ENCODE measurements around the gene GCFC2.
"Not testable (repeated sequence)": the region's sequence is repeated elsewhere in the genome, so short reads cannot be mapped to it uniquely, and the experiment has no call there.

GCFC2 gene

DNA sequence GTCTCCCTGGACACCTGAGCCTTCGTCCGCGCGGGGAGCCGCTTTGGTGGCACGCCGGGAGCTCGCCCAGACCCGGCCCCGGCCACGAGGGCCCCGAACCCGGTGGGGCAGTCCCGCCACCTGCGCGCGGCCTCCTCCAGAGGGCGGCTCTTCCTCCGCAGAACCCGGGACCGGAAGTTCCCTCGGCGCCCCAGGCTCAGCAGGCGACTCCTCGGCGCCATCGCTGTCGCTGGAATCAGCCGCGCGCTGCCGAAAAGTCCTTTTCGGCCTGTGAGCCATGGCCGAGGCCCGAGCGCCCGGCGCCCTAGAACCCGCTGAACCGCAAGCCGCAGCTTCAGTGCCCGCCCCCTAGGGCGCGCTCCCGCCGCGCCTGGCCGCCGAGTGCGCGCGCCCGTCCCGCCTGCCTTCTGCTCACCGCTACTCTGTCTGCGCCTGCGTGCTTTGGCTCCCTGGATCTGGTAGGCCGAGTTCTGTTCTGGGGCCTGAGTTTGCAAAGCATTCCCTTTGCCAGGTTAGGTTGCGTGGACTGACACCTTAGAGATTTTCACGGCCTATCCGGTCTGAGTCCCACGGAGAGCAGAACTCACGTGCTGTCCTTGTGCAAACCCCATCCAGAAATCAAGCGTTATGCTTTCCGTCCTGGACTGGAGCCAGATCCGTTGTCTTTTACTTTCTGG is at the start of gene GCFC2:
GCFC2 (minus strand) TSS at position 339 of the 677 bp plus-strand sequence; CDS start at position 279, 60 bp downstream.
- peak; percentile 43 to 67 for DNase-seq (ENCODE audit: low read depth in 2 of 2, low spot score in 1 of 2)

DNA sequence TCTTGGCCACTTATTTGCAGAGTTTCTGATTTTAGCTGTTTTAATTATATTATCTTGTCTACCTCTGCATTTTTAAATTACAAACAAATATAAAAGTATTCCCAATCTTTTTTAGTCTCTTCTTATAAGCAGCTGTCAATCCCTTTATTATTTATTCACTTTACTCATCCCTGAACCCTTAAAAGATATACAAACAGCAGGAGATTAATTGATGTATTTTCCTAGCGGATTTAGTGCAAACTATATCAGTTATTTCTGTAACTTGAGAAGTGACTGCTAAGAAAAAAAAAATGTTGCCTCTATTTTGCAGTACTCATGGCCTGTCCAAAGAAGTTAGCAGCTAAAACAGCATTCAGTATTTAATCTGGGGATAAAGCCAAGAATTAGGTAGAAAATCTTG is 42.1 kb upstream of the GCFC2 start:
- DNase-seq (ENCODE audit: low read depth in 2 of 2, low spot score in 1 of 2) = no peak

DNA sequence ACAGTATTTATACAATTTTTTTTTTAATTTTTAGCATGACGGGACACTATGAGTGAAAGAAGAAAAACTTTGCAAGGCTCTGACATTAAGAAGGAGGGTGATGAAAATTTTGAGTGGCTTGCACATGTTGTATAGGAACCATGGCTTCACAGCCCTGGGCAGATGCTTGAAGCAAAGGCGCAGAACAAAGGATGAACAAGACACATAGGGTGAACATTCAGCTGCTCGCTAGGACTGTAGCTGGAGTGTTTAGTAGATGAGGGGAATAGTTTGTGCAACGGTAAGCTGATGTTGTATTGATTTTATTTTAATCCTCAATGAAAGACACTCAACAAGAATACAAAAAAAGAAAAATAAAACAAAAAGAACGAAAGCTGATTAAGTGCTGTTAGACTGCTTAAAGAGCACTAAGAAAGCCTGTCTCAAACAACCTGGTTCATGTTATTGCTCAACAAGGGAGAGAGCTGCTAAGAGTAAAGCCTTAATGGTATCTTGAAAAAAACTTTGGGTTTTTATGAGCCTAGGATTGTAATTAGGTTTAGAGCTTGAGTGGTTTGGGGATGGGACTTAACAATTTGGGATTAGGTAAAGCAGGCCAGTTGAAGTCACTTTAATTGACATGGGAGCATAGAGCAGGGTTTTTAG is 41.2 kb upstream of the GCFC2 start:
- no peak for DNase-seq (ENCODE audit: low read depth in 2 of 2, low spot score in 1 of 2)

DNA sequence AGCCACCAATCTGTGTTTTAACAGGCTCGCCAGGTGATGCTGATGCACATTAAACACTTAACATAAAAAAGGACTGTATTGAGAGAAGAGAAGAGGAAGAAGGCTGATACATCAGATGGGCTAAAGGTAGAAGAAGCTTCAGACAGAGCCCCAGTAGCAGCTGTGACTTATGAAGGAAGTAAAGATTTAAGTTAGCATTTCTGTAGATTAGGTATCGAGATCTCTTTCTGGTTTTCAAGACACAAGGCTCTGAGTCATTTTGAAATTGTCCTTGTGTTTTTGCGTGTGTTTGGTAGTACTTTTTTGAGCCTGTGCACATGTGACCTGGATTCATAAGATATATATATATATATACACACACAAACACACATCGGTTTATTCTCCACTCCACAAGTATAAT is 40.6 kb upstream of the GCFC2 start:
- no peak for DNase-seq (ENCODE audit: low read depth in 2 of 2, low spot score in 1 of 2)

DNA sequence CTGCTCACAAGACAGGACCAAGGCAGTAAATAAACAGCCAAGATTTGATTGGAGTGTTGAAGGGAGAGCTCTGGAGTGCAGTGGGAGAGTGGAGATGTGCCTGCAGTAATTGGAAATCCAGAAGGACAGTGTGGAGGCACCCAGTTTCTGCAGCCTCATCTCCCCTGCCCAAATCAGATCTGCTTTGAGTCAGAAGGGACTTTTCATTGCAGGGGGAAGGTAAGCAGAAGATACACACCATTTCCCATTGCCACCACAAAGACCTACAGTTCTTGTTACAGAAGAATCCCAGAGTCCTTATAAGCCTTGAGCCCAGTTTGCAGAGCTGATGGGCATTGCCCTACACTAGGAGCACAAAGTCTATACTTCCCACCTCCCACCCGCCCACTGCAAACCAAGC is 27.2 kb upstream of the GCFC2 start:
- no peak for DNase-seq (ENCODE audit: low read depth in 2 of 2, low spot score in 1 of 2)

DNA sequence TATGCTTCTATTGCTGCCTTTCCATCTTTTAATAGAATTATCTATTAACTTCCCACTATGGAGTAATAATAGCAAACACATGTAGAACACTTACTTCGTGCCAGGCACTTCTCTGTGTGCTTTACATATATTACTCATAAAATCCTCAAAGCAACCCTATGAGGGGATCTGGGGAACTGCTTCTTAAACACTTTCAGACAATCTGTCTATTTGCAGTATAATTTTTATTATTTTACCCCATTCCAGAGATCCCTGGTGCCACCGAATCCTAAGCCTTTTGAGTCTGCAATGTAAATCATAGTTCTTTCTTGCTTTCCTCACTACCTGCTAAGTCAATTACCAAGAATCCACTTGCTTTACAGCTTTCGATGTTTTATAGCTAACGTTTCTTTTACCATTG is 25.6 kb upstream of the GCFC2 start:
- no peak for DNase-seq (ENCODE audit: low read depth in 2 of 2, low spot score in 1 of 2)

DNA sequence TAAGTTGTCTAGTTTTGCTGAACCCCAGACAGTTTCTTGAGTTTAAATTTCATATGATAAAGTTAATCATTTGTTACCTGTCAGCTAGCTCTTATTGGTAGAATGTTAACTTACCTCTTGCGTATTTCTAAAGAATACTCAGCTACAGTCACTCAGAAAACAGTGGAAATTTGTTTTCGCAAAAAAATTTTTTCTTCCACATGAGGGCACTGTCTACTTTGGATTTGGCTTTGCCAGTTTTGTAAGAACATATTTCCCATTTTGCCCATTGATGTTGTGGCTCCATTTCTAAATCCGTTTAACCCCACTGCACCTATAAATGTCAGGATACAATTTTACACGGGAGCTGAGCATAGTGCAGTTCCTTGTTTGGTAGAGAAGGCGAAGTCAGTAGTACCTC is 19.1 kb upstream of the GCFC2 start:
- DNase-seq (ENCODE audit: low read depth in 2 of 2, low spot score in 1 of 2) = no peak

DNA sequence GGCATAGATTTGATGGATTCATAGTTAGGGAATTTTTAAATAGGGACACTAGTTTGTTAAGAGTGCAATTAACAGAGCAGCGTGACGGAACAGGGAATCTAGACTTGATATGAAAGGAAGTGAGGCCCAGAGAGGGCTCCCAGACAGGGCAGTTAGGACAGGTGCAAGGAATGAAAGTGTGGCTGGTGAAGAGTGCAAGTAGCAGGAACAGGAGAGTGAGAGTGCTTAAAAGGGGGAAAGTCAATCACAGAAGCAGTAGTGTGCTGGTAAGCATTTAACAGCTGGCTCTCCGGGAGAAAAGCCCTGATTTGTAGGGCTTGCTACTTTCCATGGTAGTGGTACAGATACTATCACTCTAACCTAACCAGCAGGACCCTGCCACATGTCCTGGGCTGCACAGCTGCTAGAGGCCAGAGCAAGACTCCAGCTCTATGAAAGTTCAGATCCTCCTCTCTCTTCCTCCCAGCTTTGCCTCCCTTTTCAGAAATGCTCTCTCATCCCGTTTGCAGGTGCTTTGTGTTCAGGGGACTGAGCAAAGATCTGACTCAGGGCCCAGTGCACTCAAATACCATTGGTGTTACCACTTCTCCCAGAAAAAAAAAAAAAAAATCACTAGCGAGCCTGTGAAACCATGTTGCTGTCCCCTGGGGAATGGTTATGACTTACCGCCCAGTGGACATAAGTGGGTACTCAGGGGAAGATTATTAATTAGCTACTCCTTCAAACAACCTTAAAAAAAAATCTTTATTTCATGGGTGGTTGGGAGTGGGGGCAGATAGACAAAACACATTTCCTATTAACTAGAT is 18.1 kb upstream of the GCFC2 start:
- DNase-seq (ENCODE audit: low read depth in 2 of 2, low spot score in 1 of 2) = no peak

DNA sequence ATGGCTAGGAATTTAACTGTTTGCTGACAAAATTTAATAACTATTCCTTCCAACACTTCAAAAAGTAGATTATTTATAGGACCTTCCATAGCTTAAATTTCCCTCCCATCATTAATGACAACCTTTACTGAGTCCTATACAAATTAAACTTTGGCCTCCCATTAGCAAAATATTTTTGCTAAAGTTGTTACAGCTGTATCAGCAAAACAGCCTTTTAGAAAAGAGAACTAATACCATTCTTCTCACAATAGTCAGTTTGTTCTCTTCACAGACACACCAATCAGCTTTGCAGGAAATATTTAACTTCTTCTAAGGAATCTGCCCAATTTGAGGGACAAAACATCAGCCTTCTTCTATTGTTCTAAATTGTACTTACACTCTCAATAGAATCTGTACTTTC is 12.0 kb upstream of the GCFC2 start:
- no peak for DNase-seq (ENCODE audit: low read depth in 2 of 2, low spot score in 1 of 2)

DNA sequence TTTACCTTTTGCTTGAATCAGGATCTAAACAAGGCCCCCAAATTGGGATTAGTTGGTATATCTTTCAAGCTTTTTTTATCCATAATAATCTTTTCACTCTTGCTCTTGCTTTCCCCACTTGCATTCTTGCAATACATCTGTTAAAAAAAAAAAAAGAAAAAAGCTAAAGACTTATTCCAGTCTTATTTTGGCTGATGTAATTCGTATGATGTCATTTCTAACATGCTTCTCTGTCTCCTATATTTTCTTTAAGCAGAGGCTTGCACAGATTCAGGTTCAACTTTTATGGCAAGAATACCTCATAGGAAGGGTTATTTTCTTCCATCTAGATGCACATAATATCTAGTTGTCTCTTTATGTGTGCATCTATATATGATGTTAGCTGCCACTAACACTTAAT is 9.8 kb upstream of the GCFC2 start:
- DNase-seq (ENCODE audit: low read depth in 2 of 2, low spot score in 1 of 2) = no peak

DNA sequence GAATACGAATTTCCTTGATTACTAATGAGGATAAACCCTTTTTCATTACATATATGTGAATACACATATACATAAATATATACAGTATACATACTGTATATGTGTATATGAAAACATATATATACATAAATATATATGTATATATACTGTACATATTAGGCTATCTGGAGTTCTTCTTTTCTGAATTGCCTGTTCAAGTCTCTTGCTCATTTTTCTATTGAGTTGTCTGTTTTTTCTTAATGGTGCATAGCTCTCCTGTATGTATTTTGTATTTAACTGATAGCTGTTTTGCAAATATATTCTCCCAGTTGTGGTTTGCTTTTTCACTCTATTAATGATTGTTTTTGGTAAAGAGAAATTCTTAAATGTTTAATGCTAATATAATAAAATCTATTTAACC is 8.9 kb upstream of the GCFC2 start:
- no peak for DNase-seq (ENCODE audit: low read depth in 2 of 2, low spot score in 1 of 2)

DNA sequence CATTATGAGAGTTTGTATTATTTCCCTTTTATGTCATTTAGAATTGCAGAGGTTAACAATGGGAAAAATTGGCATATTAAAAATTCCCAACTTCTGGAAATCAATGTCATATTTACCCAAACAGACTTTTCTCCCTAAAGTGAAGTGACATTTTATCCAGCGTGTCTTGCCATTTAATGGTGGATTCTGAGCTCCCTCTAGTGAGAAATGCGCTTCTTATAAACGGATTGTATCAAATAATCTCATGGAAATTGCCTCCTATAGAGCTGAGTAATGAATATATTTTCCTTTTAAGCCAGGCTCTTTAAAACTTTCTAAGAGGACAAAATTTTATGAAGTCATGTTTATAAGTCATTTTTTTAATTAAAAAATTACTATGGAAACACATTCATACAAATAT is 5.7 kb upstream of the GCFC2 start:
- no peak for DNase-seq (ENCODE audit: low read depth in 2 of 2, low spot score in 1 of 2)

DNA sequence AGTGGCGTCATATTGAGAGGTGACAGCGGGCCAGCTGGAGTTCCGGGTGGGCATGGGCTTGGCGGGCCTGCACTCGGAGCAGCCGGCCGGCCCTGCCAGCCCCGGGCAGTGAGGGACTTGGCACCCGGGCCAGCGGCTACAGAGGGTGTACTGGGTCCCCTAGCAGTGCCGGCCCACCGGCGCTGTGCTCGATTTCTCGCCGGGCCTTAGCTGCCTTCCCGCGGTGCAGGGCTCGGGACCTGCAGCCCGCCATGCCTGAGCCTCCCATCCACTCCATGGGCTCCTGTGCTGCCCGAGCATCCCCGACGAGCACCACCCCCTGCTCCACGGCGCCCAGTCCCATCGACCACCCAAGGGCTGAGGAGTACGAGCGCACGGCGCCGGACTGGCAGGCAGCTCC is 875 bp upstream of the GCFC2 start:
- DNase-seq (ENCODE audit: low read depth in 2 of 2, low spot score in 1 of 2) = not testable (repeated sequence)

DNA sequence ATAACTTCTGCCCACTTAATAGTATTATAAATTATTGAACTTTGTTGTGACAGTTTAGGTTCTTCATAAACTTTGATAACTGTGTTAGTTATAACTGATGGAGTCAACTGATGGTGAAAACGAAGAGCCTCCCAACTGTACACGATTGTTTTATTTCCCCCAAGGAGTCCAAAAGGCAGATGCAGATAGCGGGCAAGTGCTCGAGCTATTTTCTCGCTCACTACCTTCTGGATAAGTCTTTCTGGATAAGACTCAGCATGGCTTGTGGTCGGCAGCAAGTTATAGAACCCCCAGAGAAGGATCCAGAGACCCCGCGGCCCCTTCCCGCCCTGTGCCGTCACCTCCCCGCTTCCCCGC is 517 bp downstream of the GCFC2 start:
- no peak for DNase-seq (ENCODE audit: low read depth in 2 of 2, low spot score in 1 of 2)

DNA sequence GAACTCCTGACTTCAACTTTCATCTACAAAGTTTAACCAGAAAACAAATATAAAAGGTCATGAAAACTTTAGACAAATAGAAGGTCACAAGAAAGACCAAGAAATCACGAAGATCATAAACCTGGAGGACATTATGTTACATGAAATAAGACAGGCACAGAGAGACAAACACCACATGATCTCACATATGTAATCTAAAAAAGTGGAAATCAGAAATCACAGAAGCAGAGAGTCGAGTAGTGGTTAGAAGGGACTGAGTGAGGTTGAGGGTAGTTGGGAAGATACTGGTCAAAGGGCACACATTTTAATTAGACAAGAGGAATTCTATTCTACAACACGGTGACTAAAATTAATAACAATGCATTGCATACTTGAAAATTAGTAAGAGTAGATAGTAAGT is 1.4 kb downstream of the GCFC2 start:
- no peak for DNase-seq (ENCODE audit: low read depth in 2 of 2, low spot score in 1 of 2)

DNA sequence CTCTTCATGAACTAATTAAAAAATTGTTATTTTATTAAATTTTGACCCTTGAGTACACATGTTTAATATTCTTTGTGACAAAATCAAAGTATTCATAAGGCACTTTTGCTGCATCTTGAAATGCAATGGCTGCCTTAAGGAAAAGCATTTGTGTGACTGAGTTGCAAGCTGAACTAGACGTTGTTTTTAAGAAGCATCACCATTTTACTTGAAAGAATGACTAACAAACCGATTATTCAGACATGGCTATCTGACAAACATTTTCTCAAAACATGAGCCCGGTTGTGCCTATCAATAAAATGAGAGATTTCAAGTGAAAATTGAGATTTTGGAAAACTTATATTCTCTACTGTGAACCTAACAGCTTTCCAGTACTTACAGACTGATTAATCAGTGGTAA is 2.8 kb downstream of the GCFC2 start:
- no peak for DNase-seq (ENCODE audit: low read depth in 2 of 2, low spot score in 1 of 2)

DNA sequence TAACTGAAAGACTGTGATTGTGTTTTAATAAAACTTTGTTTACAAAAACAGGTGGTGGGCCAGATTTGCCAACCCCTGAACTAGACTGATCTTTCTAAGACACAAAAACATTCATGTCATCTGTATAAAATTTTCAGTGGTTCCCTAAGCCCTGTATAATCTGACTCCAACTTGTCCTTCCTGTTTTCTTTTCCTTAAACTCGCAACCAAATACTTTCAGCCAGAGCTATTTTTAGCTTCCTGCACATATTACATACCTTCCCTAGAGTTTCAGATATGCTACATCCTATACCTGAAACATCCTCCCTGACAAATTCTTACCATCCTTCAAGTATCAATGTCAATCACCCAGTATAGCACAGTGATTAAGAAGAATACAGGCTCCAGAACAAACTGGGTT is 4.8 kb downstream of the GCFC2 start:
- DNase-seq (ENCODE audit: low read depth in 2 of 2, low spot score in 1 of 2) = no peak

DNA sequence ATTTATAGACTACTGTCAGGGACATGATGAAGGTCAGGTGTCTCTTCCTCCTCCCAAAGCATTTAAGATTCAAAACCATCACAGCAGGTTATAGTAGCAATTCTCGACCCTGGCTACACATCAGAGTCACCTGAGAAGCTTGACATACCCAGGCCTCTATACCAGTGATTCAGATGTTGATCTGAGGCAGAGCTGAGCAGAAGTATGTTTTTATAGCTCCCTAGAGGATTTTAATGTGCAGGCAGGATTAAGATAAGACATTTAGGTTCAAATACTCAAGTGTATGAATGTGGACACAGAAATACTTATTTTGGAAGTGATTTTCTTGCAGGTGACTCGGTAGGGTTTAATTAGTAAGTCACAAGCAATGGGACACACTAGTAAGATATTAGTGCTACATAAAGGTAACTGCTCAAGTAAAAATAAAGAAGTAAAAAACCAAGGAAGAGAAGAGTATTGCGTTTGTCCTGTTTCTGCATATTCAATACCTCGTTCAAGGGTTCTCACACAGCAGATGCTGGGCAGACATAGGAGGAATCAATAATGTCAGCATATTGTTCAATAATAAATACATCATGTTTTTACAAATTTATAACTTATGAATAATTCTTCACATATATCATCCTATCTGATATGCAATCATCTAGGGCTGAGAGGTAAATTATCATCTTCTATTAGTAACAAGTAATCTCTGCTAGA is 7.0 kb downstream of the GCFC2 start:
- DNase-seq (ENCODE audit: low read depth in 2 of 2, low spot score in 1 of 2) = no peak

DNA sequence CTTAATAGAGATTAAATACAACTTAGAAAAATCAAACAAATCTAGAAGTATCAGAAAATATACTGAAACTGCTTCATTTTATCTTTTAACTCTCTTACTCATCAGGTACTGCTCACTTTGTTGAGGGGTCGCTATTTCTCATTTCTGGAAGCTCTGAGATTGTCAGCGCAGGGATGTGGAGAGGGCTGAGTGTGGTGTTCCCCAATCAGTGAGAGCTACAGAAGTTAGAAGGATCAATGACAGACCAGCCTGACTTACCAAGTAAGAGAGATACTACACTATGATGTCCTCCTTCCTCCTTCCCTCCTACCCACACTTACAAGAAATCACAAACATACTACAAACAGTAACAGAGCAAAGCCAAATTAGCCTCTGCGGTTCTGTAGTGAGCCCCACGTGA is 8.1 kb downstream of the GCFC2 start:
- no peak for DNase-seq (ENCODE audit: low read depth in 2 of 2, low spot score in 1 of 2)

DNA sequence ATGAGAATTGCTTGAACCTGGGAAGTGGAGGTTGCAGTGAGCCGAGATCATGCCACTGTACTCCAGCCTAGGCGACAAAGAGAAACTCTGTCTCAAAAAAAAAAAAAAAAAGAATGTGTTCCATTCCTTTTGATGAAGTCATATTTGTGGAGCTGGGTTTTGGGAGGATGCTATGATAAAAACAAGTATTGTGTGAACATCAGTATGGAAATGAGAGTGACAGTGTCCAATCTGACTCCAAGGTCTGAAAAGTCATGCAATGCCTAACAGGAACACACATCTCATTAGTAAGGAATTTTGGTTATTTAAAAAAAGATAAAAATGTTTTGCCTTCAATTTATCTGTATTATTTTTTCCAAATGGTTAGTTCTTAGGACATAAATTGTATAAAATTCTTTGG is 11.8 kb downstream of the GCFC2 start:
- DNase-seq (ENCODE audit: low read depth in 2 of 2, low spot score in 1 of 2) = no peak

DNA sequence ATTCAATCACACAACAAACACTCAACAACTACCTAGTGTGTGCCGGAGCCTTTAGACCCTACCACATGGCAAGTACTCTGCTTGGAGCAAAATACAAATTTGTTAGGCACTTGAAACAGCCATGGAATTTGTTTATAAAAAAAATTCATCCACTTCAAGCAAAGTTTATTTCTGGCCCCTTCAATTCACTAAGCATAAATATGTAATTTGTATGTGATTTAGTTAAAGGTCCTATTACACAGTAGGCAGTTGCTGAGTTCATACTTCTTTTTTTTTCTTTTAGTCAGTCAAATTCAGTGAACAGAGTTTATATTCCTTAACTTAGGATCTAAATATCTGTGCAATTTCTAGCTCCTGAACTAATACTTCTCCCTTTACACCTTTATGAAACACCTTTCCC is 22.5 kb downstream of the GCFC2 start:
- DNase-seq (ENCODE audit: low read depth in 2 of 2, low spot score in 1 of 2) = no peak

DNA sequence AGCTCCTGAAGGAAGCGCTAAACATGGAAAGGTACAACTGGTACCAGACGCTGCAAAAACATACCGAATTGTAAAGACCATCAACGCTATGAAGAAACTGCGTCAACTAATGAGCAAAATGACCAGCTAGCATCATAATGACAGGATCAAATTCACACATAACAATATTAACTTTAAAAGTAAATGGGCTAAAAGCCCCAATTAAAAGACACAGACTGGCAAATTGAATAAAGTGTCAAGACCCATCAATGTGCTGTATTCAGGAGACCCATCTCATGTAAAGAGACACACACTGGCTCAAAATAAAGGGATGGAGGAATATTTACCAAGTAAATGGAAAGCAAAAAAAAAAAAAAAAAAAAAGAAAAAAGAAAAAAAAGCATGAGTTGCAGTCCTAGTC is 27.3 kb downstream of the GCFC2 start:
- not testable (repeated sequence) for DNase-seq (ENCODE audit: low read depth in 2 of 2, low spot score in 1 of 2)
